Loucy (cell line): ENCODE results near the gene ATP9A.

Experiments
- H2AFZ ChIP-seq: fragments of 200-600 bp; sonication (generic); 2 replicates; pipeline ENCODE4 v1.6.0; 2016; ENCODE audit warnings: antibody characterized with exemption, mild to moderate bottlenecking, low read length, moderate library complexity
- H3F3A ChIP-seq: fragments of 200-600 bp; 2 replicates; pipeline ENCODE4 v1.6.0; 2016; ENCODE audit warnings: antibody characterized with exemption, low read depth, mild to moderate bottlenecking
- H3K27me3 ChIP-seq: fragments of 200-600 bp; sonication (generic); 2 replicates; pipeline ENCODE4 v1.6.1; 2014; ENCODE audit warnings: low read length, mild to moderate bottlenecking; ENCODE audit not compliant: insufficient read depth, poor library complexity, severe bottlenecking
- H3K36me3 ChIP-seq: fragments of 200-600 bp; sonication (generic); 2 replicates; pipeline ENCODE4 v1.6.1; 2016; ENCODE audit warnings: low read length; ENCODE audit not compliant: insufficient read depth
- H3K4me1 ChIP-seq: fragments of 200-600 bp; sonication (generic); 2 replicates; pipeline ENCODE4 v1.5.1; 2014; ENCODE audit warnings: low read length, mild to moderate bottlenecking; ENCODE audit not compliant: insufficient read depth, poor library complexity, severe bottlenecking
- H3K4me2 ChIP-seq: fragments of 200-600 bp; sonication (generic); 2 replicates; pipeline ENCODE4 v1.6.0; 2014; ENCODE audit warnings: antibody characterized with exemption, low read length, low read depth, mild to moderate bottlenecking; ENCODE audit not compliant: poor library complexity, severe bottlenecking
- H3K4me3 ChIP-seq: fragments of 200-600 bp; sonication (generic); 2 replicates; pipeline ENCODE4 v1.5.1; 2014; ENCODE audit warnings: low read length, mild to moderate bottlenecking, mixed read lengths; ENCODE audit not compliant: poor library complexity, severe bottlenecking
- H3K79me2 ChIP-seq: fragments of 200-600 bp; sonication (generic); 2 replicates; pipeline ENCODE4 v1.6.1; 2014; ENCODE audit warnings: low read length; ENCODE audit not compliant: insufficient read depth
- H3K9ac ChIP-seq: fragments of 200-600 bp; sonication (generic); 2 replicates; pipeline ENCODE4 v1.6.0; 2014; ENCODE audit warnings: mild to moderate bottlenecking, low read depth, low read length, moderate library complexity; ENCODE audit not compliant: poor library complexity, severe bottlenecking
- H3K9me2 ChIP-seq: fragments of 200-600 bp; sonication (generic); replicated peaks from 2 replicates; pipeline ENCODE4 v1.6.1; 2016; ENCODE audit warnings: low read depth, low read length, mixed read lengths
- H3K9me3 ChIP-seq: fragments of 200-600 bp; sonication (generic); 2 replicates; pipeline ENCODE4 v1.6.1; 2014; ENCODE audit warnings: mild to moderate bottlenecking, antibody characterized with exemption, low read length, low read depth; ENCODE audit not compliant: insufficient read depth
- H4K20me1 ChIP-seq: fragments of 200-600 bp; sonication (generic); 2 replicates; pipeline ENCODE4 v1.6.0; 2014; ENCODE audit warnings: antibody characterized with exemption, low read length, mild to moderate bottlenecking; ENCODE audit not compliant: insufficient read depth, poor library complexity, severe bottlenecking
- EZH2phosphoT487 ChIP-seq: fragments of 200-600 bp; IDR thresholded peaks from 2 replicates; pipeline ENCODE4 v1.6.1; 2018; ENCODE audit warnings: antibody characterized with exemption, mild to moderate bottlenecking, moderate library complexity, borderline replicate concordance
- TF ChIP-seq, protein P1 (sequence below): fragments of 200-600 bp; sonication (generic); conservative IDR thresholded peaks from 2 replicates; pipeline ENCODE4 v1.5.1; 2014; ENCODE audit warnings: mild to moderate bottlenecking, antibody characterized with exemption, low read length

ATP9A gene

GRCh38 chr20:51610761-51611624 is 157.2 kb downstream of the ATP9A start:
- peaks cover 84% of the 10 kb centered on the region for H3K36me3 ChIP-seq
- no peaks in the 10 kb centered on the region for H3K9me2 ChIP-seq
- H3K4me2 ChIP-seq = no peak overlapping the region
- H3K9ac ChIP-seq = no peak overlapping the region
- no peak overlapping the region for H3K4me3 ChIP-seq
- no peaks in the 10 kb centered on the region for H4K20me1 ChIP-seq
- no peaks in the 10 kb centered on the region for H3K27me3 ChIP-seq
- H3K4me1 ChIP-seq = no peaks in the 10 kb centered on the region
- no peak for TF ChIP-seq EZH2phosphoT487
- TF ChIP-seq, protein P1, sequence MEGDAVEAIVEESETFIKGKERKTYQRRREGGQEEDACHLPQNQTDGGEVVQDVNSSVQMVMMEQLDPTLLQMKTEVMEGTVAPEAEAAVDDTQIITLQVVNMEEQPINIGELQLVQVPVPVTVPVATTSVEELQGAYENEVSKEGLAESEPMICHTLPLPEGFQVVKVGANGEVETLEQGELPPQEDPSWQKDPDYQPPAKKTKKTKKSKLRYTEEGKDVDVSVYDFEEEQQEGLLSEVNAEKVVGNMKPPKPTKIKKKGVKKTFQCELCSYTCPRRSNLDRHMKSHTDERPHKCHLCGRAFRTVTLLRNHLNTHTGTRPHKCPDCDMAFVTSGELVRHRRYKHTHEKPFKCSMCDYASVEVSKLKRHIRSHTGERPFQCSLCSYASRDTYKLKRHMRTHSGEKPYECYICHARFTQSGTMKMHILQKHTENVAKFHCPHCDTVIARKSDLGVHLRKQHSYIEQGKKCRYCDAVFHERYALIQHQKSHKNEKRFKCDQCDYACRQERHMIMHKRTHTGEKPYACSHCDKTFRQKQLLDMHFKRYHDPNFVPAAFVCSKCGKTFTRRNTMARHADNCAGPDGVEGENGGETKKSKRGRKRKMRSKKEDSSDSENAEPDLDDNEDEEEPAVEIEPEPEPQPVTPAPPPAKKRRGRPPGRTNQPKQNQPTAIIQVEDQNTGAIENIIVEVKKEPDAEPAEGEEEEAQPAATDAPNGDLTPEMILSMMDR = no peak
- no peaks in the 10 kb centered on the region for H3K79me2 ChIP-seq
- no peaks in the 10 kb centered on the region for H3K9me3 ChIP-seq
- H3F3A ChIP-seq = no peaks in the 10 kb centered on the region
- H2AFZ ChIP-seq = no peak overlapping the region

GRCh38 chr20:51610111-51610510 is 158.1 kb downstream of the ATP9A start:
- Histone ChIP-seq H3F3A (no peaks in the 10 kb centered on the region), H3K4me1 (no peaks in the 10 kb centered on the region), H3K4me2 (no peak overlapping the region), H4K20me1 (no peaks in the 10 kb centered on the region), H3K27me3 (no peaks in the 10 kb centered on the region), H3K36me3 (peaks cover 82% of the 10 kb centered on the region), H2AFZ (no peak overlapping the region), H3K9ac (no peak overlapping the region), H3K4me3 (no peak overlapping the region), H3K9me3 (no peaks in the 10 kb centered on the region), H3K9me2 (no peaks in the 10 kb centered on the region), H3K79me2 (no peaks in the 10 kb centered on the region)
- TF ChIP-seq EZH2phosphoT487 = no peak
- TF ChIP-seq, protein P1 = no peak

DNA sequence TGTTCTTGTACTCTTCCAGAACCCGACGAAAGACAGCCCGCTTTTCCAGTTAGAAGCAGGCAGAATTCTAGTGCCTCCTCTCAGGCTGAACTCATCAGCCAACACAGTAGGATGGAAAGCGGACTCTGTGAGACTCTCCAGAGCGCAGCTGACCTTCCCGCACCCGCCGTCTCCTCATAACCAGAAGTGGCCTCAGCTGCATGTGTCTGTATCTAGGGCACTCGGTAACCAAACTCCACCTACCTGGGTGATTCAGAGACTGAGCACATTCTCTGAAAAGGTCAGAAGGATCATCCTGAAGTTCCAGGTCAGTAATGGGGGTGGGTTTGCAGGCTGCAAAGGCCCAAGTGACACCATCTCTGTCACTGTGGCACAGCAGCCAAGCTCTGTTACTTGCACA is 158.9 kb downstream of the ATP9A start:
- Histone ChIP-seq H3K4me2 (no peak overlapping the region), H3K9ac (no peak overlapping the region), H3K27me3 (no peaks in the 10 kb centered on the region), H3K4me1 (no peaks in the 10 kb centered on the region), H3K79me2 (no peaks in the 10 kb centered on the region), H3K9me2 (no peaks in the 10 kb centered on the region), H4K20me1 (no peaks in the 10 kb centered on the region), H3K9me3 (no peaks in the 10 kb centered on the region), H3F3A (no peaks in the 10 kb centered on the region), H3K36me3 (peaks cover 85% of the 10 kb centered on the region), H3K4me3 (no peak overlapping the region), H2AFZ (no peak overlapping the region)
- TF ChIP-seq, protein P1 = no peak
- no peak for TF ChIP-seq EZH2phosphoT487
